NCI-H128 (cell line): ENCODE results near the gene PI4KA.

Source experiments
- DNase-seq: peaks from one replicate; lab custom pipeline; 2025; ENCODE audit not compliant: unreplicated experiment; lab: John Stamatoyannopoulos, UW

PI4KA gene

GRCh38 chr22:20818471-20818870 lies 40.1 kb downstream of the PI4KA start:
- no peak for DNase-seq

GRCh38 chr22:20816559-20816958 lies 42.1 kb downstream of the PI4KA start:
- DNase-seq = no peak

GRCh38 chr22:20815477-20816050 lies 43.0 kb downstream of the PI4KA start:
- DNase-seq = no peak

- no peak for DNase-seq
These were observed 44.3 kb downstream of the PI4KA start for GRCh38 chr22:20814221-20814808.

GRCh38 chr22:20813056-20813455 lies 45.6 kb downstream of the PI4KA start:
- DNase-seq = no peak

- no peak for DNase-seq
These were observed 46.5 kb downstream of the PI4KA start for GRCh38 chr22:20811971-20812660.

GRCh38 chr22:20811171-20811570 lies 47.4 kb downstream of the PI4KA start:
- DNase-seq = no peak

GRCh38 chr22:20810645-20811044 lies 48.0 kb downstream of the PI4KA start:
- DNase-seq = no peak

GRCh38 chr22:20809538-20810185 lies 48.9 kb downstream of the PI4KA start:
- no peak for DNase-seq

GRCh38 chr22:20808844-20809243 lies 49.8 kb downstream of the PI4KA start:
- DNase-seq = no peak

GRCh38 chr22:20807315-20807752 lies 51.3 kb downstream of the PI4KA start:
- no peak for DNase-seq

- DNase-seq = no peak
These were observed 52.6 kb downstream of the PI4KA start for GRCh38 chr22:20805972-20806471.

- DNase-seq = no peak
These were observed 54.0 kb downstream of the PI4KA start for GRCh38 chr22:20804650-20805049.

GRCh38 chr22:20803696-20804324 lies 54.8 kb downstream of the PI4KA start:
- no peak for DNase-seq

GRCh38 chr22:20802922-20803553 lies 55.6 kb downstream of the PI4KA start:
- DNase-seq = no peak

GRCh38 chr22:20802452-20802851 lies 56.2 kb downstream of the PI4KA start:
- DNase-seq = no peak

- no peak for DNase-seq
These were observed 59.2 kb downstream of the PI4KA start for GRCh38 chr22:20799449-20799848.

- no peak for DNase-seq
These were observed 59.6 kb downstream of the PI4KA start for GRCh38 chr22:20798974-20799373.

GRCh38 chr22:20798218-20798617 lies 60.4 kb downstream of the PI4KA start:
- no peak for DNase-seq

- no peak for DNase-seq
These were observed 61.9 kb downstream of the PI4KA start for GRCh38 chr22:20796731-20797130.
